ENCODE data around the gene WWP2. TPM values are rescaled to one million over a fixed set of nuclear protein-coding genes. Genes with fewer than 3 reads are reported as not detected.

Gene WWP2
- total RNA-seq, 2 experiments from 2014 or later: 35.8 to 39.5 TPM

GRCh38 chr16:69890114-69890891 lies 128.2 kb downstream of the WWP2 start:
- intact Hi-C loops (cut with micrococcal nuclease): no loop called here
- DNase-seq: no peak
- Mint-ChIP-seq H3K4me1 (ENCODE audit: low read depth) (peaks cover 8% of the 10 kb centered on the region), H3K27me3 (no peaks in the 10 kb centered on the region), H3K27ac (no peak overlapping the region), H3K36me3 (peaks cover 15% of the 10 kb centered on the region), H3K9me3 (no peaks in the 10 kb centered on the region), H3K4me3 (no peak overlapping the region)
- ChIA-PET CTCF (no interaction called here), POLR2A (no interaction called here)

- DNase-seq: no peak
- Mint-ChIP-seq H3K36me3 (peaks cover 15% of the 10 kb centered on the region), H3K9me3 (no peaks in the 10 kb centered on the region), H3K27me3 (no peaks in the 10 kb centered on the region), H3K4me1 (ENCODE audit: low read depth) (peaks cover 8% of the 10 kb centered on the region), H3K4me3 (no peak overlapping the region), H3K27ac (no peak overlapping the region)
- CTCF ChIA-PET: no interaction called here
- POLR2A ChIA-PET: no interaction called here
- intact Hi-C loops (cut with micrococcal nuclease): no loop called here
These were observed 128.8 kb downstream of the WWP2 start for GRCh38 chr16:69890892-69891282.

GRCh38 chr16:69892378-69892777 lies 130.2 kb downstream of the WWP2 start:
- Mint-ChIP-seq H3K36me3 (peaks cover 16% of the 10 kb centered on the region), H3K27me3 (no peaks in the 10 kb centered on the region), H3K4me1 (ENCODE audit: low read depth) (peaks cover 8% of the 10 kb centered on the region), H3K4me3 (no peak overlapping the region), H3K9me3 (no peaks in the 10 kb centered on the region), H3K27ac (no peak overlapping the region)
- ChIA-PET POLR2A (no interaction called here), CTCF (no interaction called here)
- intact Hi-C loops (cut with micrococcal nuclease): no loop called here
- DNase-seq: no peak

GRCh38 chr16:69893106-69893505 lies 131.0 kb downstream of the WWP2 start:
- Mint-ChIP-seq H3K4me3 (no peak overlapping the region), H3K27me3 (no peaks in the 10 kb centered on the region), H3K4me1 (ENCODE audit: low read depth) (peaks cover 8% of the 10 kb centered on the region), H3K27ac (no peak overlapping the region), H3K9me3 (no peaks in the 10 kb centered on the region), H3K36me3 (peaks cover 13% of the 10 kb centered on the region)
- intact Hi-C loops (cut with micrococcal nuclease): no loop called here
- no peak for DNase-seq
- ChIA-PET CTCF (no interaction called here), POLR2A (no interaction called here)

GRCh38 chr16:69894676-69895075 lies 132.5 kb downstream of the WWP2 start:
- ChIA-PET POLR2A (no interaction called here), CTCF (interaction anchor here (0.6 kb wide), 1 partner anchor 35 kb away, joined by 3 read pairs; no protein-coding TSS in a partner anchor)
- Mint-ChIP-seq H3K27me3 (no peaks in the 10 kb centered on the region), H3K27ac (no peak overlapping the region), H3K9me3 (no peaks in the 10 kb centered on the region), H3K4me3 (no peak overlapping the region), H3K4me1 (ENCODE audit: low read depth) (peaks cover 2% of the 10 kb centered on the region), H3K36me3 (peaks cover 3% of the 10 kb centered on the region)
- no peak for DNase-seq
- intact Hi-C loops (cut with micrococcal nuclease): no loop called here

GRCh38 chr16:69903865-69904415 lies 141.8 kb downstream of the WWP2 start:
- no peaks in the 10 kb centered on the region for H3K9me3 Mint-ChIP-seq
- no peak overlapping the region for H3K4me3 Mint-ChIP-seq
- ChIA-PET POLR2A (no interaction called here), CTCF (interaction anchor here (1.0 kb wide), 1 partner anchor 26 kb away, joined by 3 read pairs; no protein-coding TSS in a partner anchor)
- H3K27me3 Mint-ChIP-seq: no peaks in the 10 kb centered on the region
- no peak for DNase-seq
- intact Hi-C loops (cut with micrococcal nuclease): no loop called here
- H3K4me1 Mint-ChIP-seq (ENCODE audit: low read depth): no peaks in the 10 kb centered on the region
- peaks cover 5% of the 10 kb centered on the region for H3K36me3 Mint-ChIP-seq
- no peak overlapping the region for H3K27ac Mint-ChIP-seq

GRCh38 chr16:69904495-69905170 lies 142.5 kb downstream of the WWP2 start:
- POLR2A ChIA-PET: no interaction called here
- CTCF ChIA-PET: no interaction called here
- Mint-ChIP-seq H3K9me3 (no peaks in the 10 kb centered on the region), H3K27me3 (no peaks in the 10 kb centered on the region), H3K4me3 (no peak overlapping the region), H3K4me1 (ENCODE audit: low read depth) (no peaks in the 10 kb centered on the region), H3K36me3 (peaks cover 5% of the 10 kb centered on the region), H3K27ac (no peak overlapping the region)
- DNase-seq: no peak
- intact Hi-C loops (cut with micrococcal nuclease): no loop called here

GRCh38 chr16:69905171-69905555 lies 143.0 kb downstream of the WWP2 start:
- Mint-ChIP-seq H3K9me3 (no peaks in the 10 kb centered on the region), H3K4me1 (ENCODE audit: low read depth) (no peaks in the 10 kb centered on the region), H3K27ac (no peak overlapping the region), H3K27me3 (no peaks in the 10 kb centered on the region), H3K36me3 (peaks cover 5% of the 10 kb centered on the region), H3K4me3 (no peak overlapping the region)
- ChIA-PET CTCF (interaction anchor here (1.6 kb wide), 1 partner anchor 25 kb away, joined by 9 read pairs; no protein-coding TSS in a partner anchor), POLR2A (no interaction called here)
- intact Hi-C loops (cut with micrococcal nuclease): no loop called here
- no peak for DNase-seq

- Mint-ChIP-seq H3K27ac (no peak overlapping the region), H3K27me3 (no peaks in the 10 kb centered on the region), H3K4me3 (no peak overlapping the region), H3K4me1 (ENCODE audit: low read depth) (no peaks in the 10 kb centered on the region), H3K36me3 (peaks cover 1% of the 10 kb centered on the region), H3K9me3 (no peaks in the 10 kb centered on the region)
- DNase-seq: no peak
- intact Hi-C loops (cut with micrococcal nuclease): no loop called here
- CTCF ChIA-PET: interaction anchor here (1.6 kb wide), 1 partner anchor 24 kb away, joined by 9 read pairs; no protein-coding TSS in a partner anchor
- POLR2A ChIA-PET: no interaction called here
These were observed 144.8 kb downstream of the WWP2 start for GRCh38 chr16:69906838-69907401.

- ChIA-PET POLR2A (no interaction called here), CTCF (interaction anchor here (2.1 kb wide), 1 partner anchor 21 kb away, joined by 8 read pairs; no protein-coding TSS in a partner anchor)
- intact Hi-C loops (cut with micrococcal nuclease): no loop called here
- Mint-ChIP-seq H3K27ac (no peak overlapping the region), H3K9me3 (no peaks in the 10 kb centered on the region), H3K4me1 (ENCODE audit: low read depth) (no peaks in the 10 kb centered on the region), H3K4me3 (no peak overlapping the region), H3K27me3 (no peaks in the 10 kb centered on the region), H3K36me3 (peaks cover 2% of the 10 kb centered on the region)
- no peak for DNase-seq
These were observed 146.9 kb downstream of the WWP2 start for GRCh38 chr16:69909043-69909442.

GRCh38 chr16:69909760-69910159 lies 147.6 kb downstream of the WWP2 start:
- H3K27me3 Mint-ChIP-seq: no peaks in the 10 kb centered on the region
- intact Hi-C loops (cut with micrococcal nuclease): no loop called here
- ChIA-PET POLR2A (no interaction called here), CTCF (interaction anchor here (2.1 kb wide), 1 partner anchor 21 kb away, joined by 8 read pairs; no protein-coding TSS in a partner anchor)
- H3K27ac Mint-ChIP-seq: no peak overlapping the region
- no peak for DNase-seq
- peaks cover 2% of the 10 kb centered on the region for H3K36me3 Mint-ChIP-seq
- no peaks in the 10 kb centered on the region for H3K9me3 Mint-ChIP-seq
- no peak overlapping the region for H3K4me3 Mint-ChIP-seq
- no peaks in the 10 kb centered on the region for H3K4me1 Mint-ChIP-seq (ENCODE audit: low read depth)

- no peaks in the 10 kb centered on the region for H3K4me1 Mint-ChIP-seq (ENCODE audit: low read depth)
- no peak overlapping the region for H3K27ac Mint-ChIP-seq
- no peak overlapping the region for H3K4me3 Mint-ChIP-seq
- intact Hi-C loops (cut with micrococcal nuclease): no loop called here
- H3K27me3 Mint-ChIP-seq: no peaks in the 10 kb centered on the region
- ChIA-PET POLR2A (no interaction called here), CTCF (interaction anchor here (0.6 to 2.1 kb wide), 2 partner anchors 20 to 826 kb away, joined by 5 to 8 read pairs; no protein-coding TSS in a partner anchor)
- DNase-seq: no peak
- H3K36me3 Mint-ChIP-seq: peaks cover 2% of the 10 kb centered on the region
- H3K9me3 Mint-ChIP-seq: no peaks in the 10 kb centered on the region
These were observed 148.8 kb downstream of the WWP2 start for GRCh38 chr16:69910964-69911363.
